GM19043 (cell line): Measurements from ENCODE around the gene ACIN1.

Experiments
- ATAC-seq: cut with Tn5 transposase; IDR thresholded peaks from one replicate; pipeline ENCODE4 v1.9.1; 2021; ENCODE audit warnings: low read depth; ENCODE audit not compliant: unreplicated experiment

Gene ACIN1

DNA sequence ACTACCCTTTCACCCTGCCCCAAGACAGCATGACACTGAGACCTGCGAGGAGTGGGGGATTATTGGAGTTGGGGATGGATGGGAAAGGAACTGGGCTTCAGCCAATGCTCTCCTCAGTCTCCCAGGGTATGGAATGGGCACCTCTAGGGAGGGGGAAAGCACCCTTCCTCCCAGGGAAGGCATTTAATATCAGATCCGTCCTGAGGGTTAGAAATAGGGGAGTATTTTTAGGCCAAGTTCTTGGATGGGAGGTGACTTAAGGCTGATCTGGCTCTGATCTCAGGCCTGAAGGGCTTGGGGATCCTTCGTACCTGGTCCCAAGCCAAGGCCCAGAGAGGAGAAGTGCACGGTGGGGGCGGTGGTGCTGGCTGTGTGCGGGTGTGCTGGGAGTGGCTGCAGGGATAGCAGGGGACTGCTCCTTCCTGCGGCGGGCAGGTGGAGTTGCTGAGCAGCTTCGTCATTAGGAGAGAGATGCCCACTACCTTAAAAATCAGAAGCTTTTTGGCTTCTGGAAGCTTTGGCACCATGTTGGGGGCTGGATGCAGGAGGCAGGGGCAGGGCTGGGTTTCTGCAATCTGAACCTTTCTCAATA lies 31.1 kb upstream of the ACIN1 start:
- ATAC-seq, result no peak

DNA sequence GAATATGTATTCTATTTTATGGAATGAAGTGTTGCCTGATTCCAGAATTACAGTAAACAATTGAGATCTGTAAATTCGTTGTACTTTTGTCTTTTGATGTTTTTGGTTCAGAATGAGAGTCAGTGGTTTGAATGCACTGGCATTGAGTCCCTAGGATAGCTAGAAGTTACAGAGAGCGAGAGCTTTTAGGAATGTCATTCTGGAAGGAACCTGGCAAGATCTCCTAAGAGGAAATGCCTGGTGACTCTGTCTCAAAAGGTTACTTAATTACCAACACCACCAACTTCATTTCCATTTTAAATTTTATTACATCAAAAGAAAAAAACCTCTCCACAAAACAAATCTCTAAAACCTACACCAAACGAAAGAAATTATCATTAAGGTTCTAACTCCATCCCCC lies 30.1 kb upstream of the ACIN1 start:
- ATAC-seq, result no peak

DNA sequence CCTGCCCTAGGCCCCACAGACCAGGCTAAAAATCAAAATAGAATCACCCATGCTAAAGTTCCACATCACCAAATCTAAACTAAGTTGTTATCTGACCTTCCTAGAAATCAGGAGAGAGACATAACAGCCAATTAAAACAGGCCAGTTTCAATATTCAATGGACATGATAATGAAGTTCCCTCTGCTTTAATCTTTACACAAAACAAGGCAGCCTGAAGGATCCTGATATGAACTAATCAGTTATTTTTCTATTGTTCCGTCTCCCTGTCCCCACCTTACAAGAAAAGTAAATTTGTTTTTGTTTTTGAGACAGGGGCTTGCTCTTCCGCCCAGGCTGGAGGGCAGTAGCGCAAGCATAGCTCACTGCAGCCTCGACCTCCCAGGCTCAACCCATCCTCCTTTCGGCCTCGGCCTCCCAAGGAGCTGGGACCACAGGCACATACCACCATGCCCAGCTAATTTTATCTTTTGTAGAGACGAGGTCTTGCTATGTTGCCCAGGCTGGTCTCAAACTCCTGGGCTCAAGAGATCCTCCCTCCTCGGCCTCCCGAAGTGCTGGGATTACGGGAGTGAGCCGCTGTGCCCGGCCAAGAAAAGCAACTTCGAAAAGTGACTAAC lies 29.5 kb upstream of the ACIN1 start:
- no peak for ATAC-seq

DNA sequence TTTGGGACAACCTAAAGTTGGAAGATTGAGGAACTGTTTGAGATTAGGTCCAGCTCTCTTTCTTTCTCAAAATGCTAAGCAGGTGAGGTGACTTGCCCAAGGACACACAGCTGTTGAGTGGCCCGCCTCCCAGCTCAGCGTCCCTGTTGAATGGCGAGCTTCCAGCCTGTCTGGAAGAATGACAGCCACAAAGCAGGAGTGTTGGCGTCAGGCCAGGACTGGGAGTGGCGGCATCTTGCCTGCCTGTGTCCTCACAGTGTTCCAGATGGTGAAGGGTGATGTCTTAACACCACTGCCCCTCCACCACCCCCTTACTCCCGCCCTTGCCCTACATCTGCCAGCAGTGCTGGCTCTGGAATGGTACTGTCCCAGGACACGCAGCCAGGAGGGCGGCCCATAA lies 28.5 kb upstream of the ACIN1 start:
- ATAC-seq, result no peak

DNA sequence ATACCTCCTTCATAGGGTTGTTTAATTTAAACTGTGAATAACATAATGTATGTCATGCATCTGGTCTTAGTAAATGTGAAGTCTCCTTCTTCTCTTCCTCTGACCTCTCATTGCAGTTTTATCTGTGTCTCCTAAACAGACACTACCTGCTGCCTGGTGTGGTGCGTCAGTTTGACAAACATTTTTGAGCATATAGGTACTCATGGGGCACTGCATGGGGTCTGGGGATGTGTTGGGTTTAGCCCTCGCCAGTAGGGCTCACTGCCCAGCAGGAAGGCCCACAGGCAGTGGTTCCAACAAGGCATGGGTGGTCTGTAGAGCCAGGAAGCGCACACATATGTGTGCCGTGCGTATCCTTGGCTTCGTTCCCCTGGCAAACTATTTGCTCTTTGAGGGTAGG lies 27.1 kb upstream of the ACIN1 start:
- ATAC-seq, result no peak

DNA sequence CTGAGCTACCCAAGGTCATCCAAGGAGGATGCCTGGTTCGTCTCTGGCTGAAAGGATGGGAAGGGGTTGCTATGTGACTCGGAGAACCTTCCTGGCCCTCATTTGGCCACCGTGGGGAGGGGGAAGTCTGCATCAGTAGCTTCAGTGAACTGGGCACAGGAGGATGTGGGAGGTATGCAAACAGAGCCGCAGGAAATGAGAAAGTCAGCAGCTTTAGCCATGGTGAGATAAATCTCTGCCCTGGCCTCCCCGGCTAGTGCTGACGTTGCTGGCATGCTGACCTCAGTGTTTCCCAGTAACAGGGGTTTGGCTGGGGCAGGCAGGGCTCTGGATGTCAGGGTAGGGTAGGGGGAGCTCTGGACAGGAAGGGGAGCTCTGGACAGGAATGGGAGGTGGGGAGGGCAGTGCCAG lies 26.4 kb upstream of the ACIN1 start:
- ATAC-seq, result no peak

DNA sequence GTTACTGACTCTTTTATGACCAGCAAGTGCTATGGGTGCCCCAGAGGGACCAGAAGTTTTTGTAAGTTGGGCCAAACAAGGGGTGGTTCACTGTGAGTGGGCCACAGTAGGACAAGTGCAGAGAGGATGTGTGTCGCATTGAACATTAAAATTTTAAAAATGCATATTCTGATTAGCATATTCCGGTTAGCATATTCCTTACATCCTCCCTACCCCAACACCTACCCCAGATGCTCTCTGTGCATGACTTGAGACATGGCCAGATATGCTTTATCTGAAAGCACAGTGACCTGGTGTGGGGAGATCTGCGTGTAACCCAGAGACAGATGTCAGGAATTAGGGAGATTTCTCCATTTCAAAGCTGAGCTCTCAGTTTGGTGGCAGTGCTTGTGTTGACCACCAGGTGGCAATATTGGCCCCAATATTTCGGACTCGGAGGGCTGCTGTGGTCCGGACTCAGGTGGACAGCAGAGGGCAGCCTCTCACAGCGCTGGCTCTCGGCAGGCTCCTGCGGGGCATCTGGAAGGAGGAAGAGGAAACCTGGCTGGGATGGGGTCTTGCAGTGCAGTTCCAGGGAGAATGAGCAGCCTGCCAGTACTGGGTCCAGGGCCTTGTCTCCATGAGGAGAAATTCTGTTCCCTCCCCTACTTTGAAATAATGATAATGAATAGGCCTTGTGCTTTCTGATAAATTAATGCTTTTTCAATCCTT lies 25.8 kb upstream of the ACIN1 start:
- peak; percentile 76 for ATAC-seq

DNA sequence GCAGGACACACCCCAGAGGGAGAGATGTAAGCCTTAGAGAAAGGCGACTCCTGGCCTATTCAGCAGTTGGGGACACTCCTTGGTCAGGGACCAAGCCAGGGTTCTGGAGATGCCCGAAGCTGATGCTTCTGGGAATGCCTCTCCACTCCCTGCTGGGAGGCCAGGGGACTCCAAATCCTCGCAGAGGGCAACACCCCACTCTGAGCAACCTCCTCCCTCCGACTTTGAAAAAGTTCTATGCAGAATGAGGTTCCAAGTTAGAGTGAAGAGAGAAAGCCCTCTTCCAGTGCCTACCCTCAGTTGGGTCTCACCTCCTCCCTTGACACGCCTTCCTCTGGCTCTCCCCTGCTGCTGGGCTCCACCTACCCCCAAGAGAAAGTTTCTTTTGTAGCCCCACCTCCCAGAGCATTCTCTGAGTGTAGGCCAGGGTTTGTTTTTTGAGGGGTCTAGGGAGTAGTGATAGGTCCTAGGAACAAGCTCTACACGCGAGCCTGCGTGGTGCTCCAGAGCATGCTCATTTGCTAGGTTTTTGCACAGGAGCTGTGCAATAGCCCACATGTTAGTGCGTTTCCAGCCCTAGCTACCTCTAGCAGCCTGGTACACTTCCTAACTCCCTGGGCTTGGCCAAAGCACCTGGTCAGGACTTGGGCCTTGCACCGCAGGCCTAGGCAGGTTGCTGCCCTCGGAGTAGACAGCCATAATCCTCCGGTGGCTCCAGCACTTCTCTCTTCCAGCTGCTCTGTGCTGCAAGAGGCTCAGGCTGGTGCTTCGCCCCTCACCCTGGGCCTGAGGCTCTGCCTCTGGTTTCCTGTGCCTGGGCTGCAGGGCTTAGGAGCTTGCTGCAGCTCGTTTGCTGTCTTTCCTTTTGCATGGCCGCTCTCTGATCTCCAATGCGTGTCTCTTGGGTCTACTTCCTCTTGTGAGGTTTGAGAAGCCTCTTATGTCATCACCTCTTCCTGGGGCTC lies 24.7 kb upstream of the ACIN1 start:
- no peak for ATAC-seq

DNA sequence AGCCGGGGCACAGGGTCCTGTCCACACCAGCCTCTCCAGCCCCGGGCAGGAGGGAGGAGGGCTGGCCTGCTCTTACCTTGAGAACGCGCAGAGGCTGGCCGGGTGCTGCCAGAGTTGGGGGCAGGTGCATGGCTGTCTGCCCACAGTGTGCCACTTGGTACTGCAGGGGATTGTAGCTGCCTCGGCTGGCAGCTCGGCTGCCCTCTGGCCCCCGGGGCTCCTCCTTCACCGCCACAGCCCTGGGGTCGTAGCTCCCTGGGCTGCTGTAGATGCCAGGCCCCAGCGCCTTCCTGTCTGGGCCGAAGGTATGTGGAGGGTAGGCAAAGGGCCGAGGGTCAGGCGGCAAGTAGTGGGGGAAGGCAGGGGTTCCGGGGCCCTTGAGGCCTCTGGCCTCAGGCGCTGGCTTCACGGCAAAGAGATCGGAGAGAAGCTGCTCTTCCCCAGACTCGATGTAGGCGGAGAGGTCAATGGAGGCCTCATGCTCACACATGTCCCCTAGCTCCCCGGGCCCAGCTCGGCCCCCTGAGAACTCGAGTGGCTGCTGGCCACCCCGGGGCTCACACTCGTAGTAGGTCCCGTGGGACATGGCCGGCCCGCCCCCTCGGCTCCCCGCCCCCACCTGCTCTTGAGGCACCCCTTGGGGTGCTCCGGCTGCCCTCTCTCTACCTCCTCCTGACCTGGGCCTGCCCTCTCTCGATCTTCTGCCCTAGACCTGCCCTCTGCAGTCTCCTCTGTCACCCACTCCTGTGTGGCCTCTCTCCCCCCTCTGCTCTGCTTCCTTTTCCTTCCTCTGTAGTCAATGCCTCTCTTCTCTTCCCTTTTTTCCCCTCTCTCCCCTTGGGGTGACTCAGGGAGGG lies 23.8 kb upstream of the ACIN1 start, which contains the start of gene CEBPE:
Gene CEBPE (minus strand): TSS at position 750 of the 857 bp plus-strand sequence. CDS start 164 bp downstream, at position 586.
- no peak for ATAC-seq

DNA sequence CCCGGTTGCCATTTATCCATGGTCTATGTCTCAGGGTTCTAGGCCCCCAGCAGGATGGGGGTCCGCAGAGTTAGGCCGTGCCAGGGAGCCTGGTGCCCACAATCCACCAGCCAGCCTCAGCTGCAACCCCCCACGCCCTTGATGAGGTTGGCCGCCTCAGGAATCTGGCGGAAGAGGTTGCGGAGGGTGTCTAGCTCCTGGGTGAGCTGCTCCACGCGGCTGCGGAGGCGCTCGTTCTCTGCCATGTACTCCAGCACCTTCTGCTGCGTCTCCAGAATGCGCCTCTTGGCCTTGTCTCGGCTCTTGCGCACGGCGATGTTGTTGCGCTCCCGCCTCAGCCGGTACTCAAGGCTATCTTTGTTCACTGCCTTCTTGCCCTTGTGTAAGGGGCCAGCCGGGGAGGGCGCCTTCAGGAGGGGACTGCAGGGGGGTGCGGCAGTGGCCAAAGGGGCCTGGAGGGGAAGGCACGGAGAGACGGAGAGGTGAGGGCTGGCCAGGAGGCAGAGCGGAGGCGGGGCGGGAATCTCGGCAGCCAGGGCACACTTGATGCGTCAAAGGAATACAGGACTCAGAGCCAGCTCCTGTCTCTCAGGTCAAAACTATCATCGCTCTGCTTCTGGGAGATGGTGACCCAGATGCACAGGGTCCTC lies 22.6 kb upstream of the ACIN1 start:
- no peak for ATAC-seq

DNA sequence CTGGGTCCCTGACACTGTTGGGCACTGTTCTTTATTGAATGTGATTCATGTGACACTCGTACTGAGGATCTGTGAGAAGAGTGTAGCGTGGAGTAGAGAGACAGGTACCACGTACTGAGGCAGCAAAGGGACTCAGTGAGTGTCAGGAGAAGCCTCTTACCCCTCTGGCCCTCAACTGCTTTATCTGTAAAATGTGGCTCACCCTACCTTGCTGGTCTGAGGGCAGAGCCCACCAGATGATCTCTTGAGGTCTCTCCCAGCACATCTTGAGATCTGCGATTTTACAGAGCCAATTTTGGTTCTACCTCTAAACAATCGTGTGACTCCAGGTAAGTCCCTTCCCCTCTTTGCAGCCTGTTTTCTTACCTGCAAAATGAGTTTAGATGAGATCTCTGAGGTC lies 21.0 kb upstream of the ACIN1 start:
- no peak for ATAC-seq

DNA sequence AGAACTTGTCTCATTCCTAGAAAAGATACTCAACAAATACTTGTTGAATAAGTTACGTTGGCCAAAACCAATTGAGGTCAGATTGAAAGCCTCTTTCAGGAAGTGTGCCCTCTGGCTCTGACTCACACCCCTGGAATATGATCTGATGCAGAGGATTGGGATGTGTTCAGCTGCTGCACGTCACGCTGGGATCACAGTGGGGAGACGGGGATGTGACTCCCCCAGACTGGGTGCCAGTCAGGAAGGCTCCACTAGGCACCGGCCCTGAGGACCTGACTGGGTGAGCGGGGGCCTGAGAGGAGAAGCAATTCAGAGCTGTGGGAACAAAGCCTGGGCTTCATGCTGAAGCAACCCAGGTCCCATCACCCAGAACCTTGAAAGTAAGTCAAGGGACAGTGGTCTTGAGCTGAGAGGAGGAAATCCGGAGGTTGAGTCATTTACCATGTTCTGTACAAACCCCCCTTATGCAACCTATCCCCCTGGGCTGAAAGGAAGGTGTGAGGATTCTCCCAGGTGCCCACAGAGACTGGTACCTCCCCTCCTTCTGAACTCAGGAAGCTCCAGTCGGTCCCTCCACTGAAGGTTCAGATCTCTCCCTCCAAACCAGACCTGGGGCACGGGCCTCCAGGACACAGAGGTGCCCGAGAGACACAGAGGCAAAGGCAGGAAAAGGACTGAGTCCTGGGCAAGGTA lies 20.2 kb upstream of the ACIN1 start:
- ATAC-seq, result no peak

DNA sequence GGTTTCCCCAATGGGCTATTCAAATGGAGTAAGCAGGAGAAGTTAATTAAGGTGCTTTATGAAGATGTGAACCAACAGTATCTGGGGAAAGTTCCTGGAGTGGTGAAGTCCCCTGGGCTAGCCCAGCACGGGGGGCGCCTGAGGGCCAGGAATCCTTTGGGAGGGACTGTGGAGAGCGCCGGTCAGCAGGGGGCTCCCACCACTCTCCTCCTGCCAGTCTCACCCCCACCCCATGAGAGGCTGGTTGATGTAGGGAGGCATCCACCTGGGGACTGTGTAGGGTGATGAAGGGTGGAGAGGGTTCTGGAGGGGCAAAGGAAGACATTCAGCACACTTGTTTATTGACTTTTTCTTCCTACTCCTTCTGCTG lies 19.7 kb upstream of the ACIN1 start:
- no peak for ATAC-seq

DNA sequence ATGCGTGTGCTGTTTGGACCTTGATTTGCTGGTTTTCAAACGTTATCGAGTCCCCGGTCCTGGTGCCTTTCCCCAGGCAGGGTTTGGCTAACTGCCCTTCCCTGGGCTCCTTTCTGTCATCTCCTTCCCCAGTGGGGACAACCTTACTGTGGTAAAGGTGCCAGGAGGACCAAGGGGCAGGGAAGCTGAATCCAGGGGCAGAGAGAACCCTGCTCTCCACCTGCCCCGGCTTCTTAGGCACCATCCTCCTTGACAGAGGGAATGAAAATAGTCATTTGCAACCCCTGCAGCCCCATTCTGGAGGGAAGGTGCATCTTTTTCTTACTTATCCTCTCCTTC lies 19.2 kb upstream of the ACIN1 start:
- no peak for ATAC-seq

DNA sequence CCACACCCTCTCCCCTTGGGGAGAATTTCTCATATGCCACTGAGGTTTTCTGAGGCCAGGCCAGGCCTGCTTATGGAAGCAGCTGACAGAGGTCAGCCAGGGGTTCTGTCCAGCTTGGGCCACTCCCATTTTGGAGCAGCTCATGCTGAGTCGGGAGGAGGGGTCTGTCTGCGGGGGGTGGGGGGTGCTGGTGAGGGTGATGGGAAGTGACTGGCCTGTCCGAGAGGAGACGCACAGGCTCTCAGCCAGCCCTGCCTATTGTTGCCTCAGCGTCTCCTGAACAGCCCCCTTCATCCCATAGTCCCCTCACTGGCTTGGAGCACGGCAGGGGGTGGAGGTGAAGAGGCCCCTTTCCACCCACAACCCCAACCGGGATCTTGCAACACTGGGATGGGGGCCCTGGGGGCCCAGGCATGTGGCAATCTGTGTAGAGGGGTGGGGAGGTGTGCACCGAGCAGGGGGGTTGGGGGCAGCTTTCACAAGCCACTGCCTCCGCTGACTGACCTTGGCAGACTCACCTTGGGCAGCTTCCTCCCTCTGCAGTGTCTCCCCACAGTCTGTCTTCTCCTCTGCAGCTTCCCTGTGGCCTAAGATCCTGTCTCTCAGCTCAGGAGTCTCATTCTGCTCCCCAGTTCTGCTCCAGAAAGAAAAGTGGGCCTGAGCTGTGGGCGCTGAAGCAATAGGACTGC lies 18.6 kb upstream of the ACIN1 start:
- no peak for ATAC-seq

DNA sequence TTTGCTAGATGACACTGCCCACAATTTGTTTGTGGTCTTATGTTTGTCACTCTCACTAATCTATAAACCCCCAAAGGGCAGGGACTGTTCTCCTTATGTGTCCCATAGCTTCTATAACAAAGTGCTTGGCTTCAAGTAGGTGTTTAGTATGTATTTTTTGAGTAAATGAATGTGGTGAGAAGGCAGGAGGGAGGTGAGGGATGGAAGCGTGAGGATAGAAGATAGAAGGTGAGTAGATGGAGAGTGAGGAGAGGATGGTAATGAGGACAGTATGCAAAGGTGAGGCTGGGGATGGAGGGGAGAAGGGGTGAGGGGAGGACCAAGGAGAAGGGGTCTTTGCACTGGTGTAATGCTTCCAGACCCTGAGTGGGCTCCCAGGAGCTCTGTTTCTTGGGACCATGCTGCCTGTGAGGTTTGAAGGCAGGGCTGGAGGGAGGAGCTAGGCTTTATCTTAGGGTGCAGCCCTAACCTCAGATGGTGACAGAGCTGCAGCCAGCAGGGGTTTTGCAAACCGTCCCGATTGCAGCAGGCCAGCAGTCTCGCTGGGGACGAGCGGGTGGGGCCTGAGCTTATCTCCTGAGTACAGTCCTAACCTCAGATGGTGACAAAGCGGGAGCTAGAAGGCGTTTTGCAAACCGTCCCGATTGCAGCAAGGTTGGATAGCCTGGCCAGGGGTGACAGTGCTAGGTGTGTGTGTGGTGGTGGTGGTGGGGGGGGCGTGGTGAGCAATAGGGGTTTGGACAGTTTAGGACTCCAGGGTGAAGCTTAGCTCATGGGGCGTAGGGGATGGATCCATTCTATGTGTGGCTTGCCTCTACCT lies 17.6 kb upstream of the ACIN1 start:
- ATAC-seq, result no peak

DNA sequence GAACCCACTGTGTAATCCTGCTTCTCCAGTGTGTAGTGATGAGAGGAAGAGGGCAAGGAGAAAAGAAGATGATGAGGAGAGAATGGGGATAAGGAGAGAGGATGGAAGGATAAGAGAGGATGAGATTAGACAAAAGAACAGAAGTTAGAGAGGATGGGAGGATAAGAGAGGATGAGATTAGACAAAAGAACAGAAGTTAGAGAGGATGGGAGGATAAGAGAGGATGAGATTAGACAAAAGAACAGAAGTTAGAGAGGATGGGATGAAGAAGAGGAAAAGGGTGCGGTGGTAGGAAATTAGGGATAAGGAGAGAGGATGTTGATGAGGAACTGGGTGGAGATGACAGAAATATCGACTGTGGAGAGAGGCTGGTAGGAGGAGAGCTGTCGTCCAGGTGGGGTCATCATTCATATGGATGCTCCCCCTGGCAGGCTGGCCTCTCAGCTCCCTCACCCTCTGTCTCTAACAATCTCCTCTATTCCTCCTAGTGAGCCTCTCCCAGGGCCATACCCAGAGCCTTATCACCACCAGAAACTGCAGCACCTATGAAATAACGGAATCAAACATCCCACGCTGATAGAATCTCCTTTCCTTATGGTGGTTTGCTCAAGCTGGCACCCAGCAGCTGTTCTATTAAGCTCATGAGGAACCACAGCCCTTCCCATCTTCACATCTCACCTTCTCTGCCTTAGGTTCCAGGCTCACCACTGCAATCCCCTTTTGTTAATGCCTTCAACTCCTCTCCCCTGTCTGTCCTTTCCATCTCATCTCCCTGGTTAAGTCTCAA lies 15.8 kb upstream of the ACIN1 start:
- no peak for ATAC-seq
